ENCODE data around the gene INSR. TPM values are rescaled to one million over a fixed set of nuclear protein-coding genes. Genes with fewer than 3 reads are reported as not detected.

Gene INSR
- total and polyA plus RNA-seq, 2 of the 8 experiments (the other 6 are each of a cell fraction or from before 2014, with no cell fraction given) = 13.1 to 48.7 TPM

DNA sequence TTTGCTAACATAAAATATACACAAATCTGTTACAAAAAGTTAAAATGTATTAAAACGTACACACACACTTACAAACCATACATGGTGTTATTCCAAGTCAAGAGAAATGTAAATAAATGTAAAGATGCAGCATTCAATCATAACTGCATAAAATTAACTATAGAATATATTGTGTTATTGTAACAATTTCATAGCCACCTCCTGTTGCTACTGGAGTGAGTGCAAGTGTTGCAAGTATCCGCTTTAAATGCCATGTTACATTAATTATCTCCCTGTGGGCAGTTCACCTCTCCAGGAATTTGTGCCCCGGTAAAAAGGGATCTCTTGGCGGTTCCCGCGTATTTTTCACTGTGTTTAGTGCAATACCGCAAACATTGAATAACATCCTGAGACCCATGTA lies 3.5 kb upstream of the INSR start:
- CTCF ChIA-PET (ENCODE audit: partially characterized antibody) = no interaction called here
- H2BK12ac ChIP-seq (ENCODE audit: low read depth, low read length) = no peak overlapping the region
- H3K79me1 ChIP-seq (ENCODE audit: low read depth, low read length) = peaks cover 3% of the 10 kb centered on the region
- H4K20me1 ChIP-seq (replicated peaks in 1 of 2; ENCODE audit: control insufficient read depth in 1 of 2, insufficient read depth in 2 of 2, low read length in 2 of 2) = peaks cover 0 to 1% of the 10 kb centered on the region in 2 experiments
- no peak overlapping the region for H2AK5ac ChIP-seq (ENCODE audit: low read depth, low read length)
- H3K14ac ChIP-seq (ENCODE audit: insufficient read length) = no peak overlapping the region
- no peak overlapping the region for H3K4ac ChIP-seq (replicated peaks; ENCODE audit: insufficient read length, low read depth, low read length)
- POLR2A ChIA-PET (ENCODE audit: partially characterized antibody) = no interaction called here
- H4K91ac ChIP-seq (replicated peaks; ENCODE audit: insufficient read length, low read length) = no peak overlapping the region
- peaks cover 4 to 7% (median 5%) of the 10 kb centered on the region in 4 experiments; a peak in 5 of 7 replicates for H3K4me1 ChIP-seq (replicated peaks in 1 of 4; ENCODE audit: control insufficient read depth in 3 of 4, insufficient read depth in 4 of 4, low read length in 3 of 4)
- DNase-seq (ENCODE audit: low read depth in 1 of 2, low spot score in 2 of 2) = no peak
- H3K27ac ChIP-seq (ENCODE audit: low read depth, low read length) = no peak overlapping the region
- no peak for FAIRE-seq
- peaks cover 0 to 3% (median 2%) of the 10 kb centered on the region in 4 experiments; a peak in 4 of 7 replicates for H3K27me3 ChIP-seq (replicated peaks in 1 of 4; ENCODE audit: control insufficient read depth in 3 of 4, extremely low read depth in 1 of 4, insufficient read depth in 3 of 4, low read length in 3 of 4)
- H3K36me3 ChIP-seq (ENCODE audit: control insufficient read depth in 2 of 4, insufficient read depth in 4 of 4, low read length in 3 of 4) = no peaks in the 10 kb centered on the region
- no peak overlapping the region for H3K9ac ChIP-seq (replicated peaks in 1 of 4; ENCODE audit: extremely low read depth in 1 of 4, low read depth in 3 of 4, low read length in 3 of 4)
- H4K8ac ChIP-seq (ENCODE audit: extremely low read depth, insufficient read depth, low read length) = no peak overlapping the region
- no peak for TF ChIP-seq EGR1 (IDR thresholded peaks at IDR 0.05; ENCODE audit: borderline replicate concordance, low read depth, low read length)
- TF ChIP-seq CHD1 (IDR thresholded peaks at IDR 0.05; ENCODE audit: low read depth, low read length) = no peak
- no peak for TF ChIP-seq JUN (IDR thresholded peaks at IDR 0.05; ENCODE audit: low read depth, low read length)
- TF ChIP-seq NRF1 (IDR thresholded peaks at IDR 0.05; ENCODE audit: low read depth, low read length) = no peak
- H2AFZ ChIP-seq (ENCODE audit: low read length) = no peak overlapping the region
- H3K56ac ChIP-seq (replicated peaks; ENCODE audit: insufficient read length, low read depth, low read length) = no peak overlapping the region
- H3K23me2 ChIP-seq (ENCODE audit: low read depth, low read length) = peaks cover 4% of the 10 kb centered on the region; the same call in 1 of the 2 replicates
- WGBS, 2 experiments (ENCODE audit: extremely low coverage in 1 of 2, insufficient coverage in 1 of 2, insufficient read length in 1 of 2, insufficient replicate concordance in 2 of 2, low coverage in 1 of 2, low lambda C conversion rate in 2 of 2, missing lambda C conversion rate in 1 of 2) = 92% methylated on average over 7 of the region's 7 CpGs; no CpG with 5 or more reads in 1 of the 2 experiments
- H2BK20ac ChIP-seq (ENCODE audit: low read length) = no peak overlapping the region
- H2BK15ac ChIP-seq (ENCODE audit: low read length) = no peak overlapping the region
- H3K4me2 ChIP-seq (ENCODE audit: insufficient read depth in 1 of 2, low read depth in 2 of 2, low read length in 2 of 2) = no peak overlapping the region
- no peak overlapping the region for H3K18ac ChIP-seq (ENCODE audit: extremely low read depth, low read length)
- H3K79me2 ChIP-seq (ENCODE audit: control insufficient read depth in 1 of 2, insufficient read depth in 2 of 2, low read length in 2 of 2) = peaks cover 0 to 7% of the 10 kb centered on the region in 2 experiments; a peak in 2 of 4 replicates
- H2BK5ac ChIP-seq (ENCODE audit: low read depth, low read length) = no peak overlapping the region
- H2BK120ac ChIP-seq (replicated peaks; ENCODE audit: low read depth, low read length) = no peak overlapping the region
- H3K9me3 ChIP-seq (ENCODE audit: insufficient read depth in 2 of 2, low read depth in 1 of 2, low read length in 1 of 2) = no peaks in the 10 kb centered on the region
- H3K23ac ChIP-seq (ENCODE audit: insufficient read length) = no peak overlapping the region
- no peak overlapping the region for H4K5ac ChIP-seq (ENCODE audit: insufficient read length, low read depth, low read length)
- H3K4me3 ChIP-seq (ENCODE audit: extremely low read depth in 1 of 4, insufficient read depth in 2 of 4, low read depth in 3 of 4, low read length in 4 of 4) = no peak overlapping the region

Measured in H1 (cell line).